Retinal pigment epithelial cell (primary cell): ENCODE data around the gene CFDP1.

Experiments used
- DNase-seq: peaks from one replicate; pipeline ENCODE4 v3.0.0-alpha.2; 2010; ENCODE audit warnings: low read depth
- H3K4me3 ChIP-seq: 2 replicates; pipeline ENCODE4 v1.5.1; 2011; ENCODE audit warnings: mild to moderate bottlenecking, low read length, control low read depth, moderate library complexity
- TF ChIP-seq, protein P1 (sequence below): conservative IDR thresholded peaks from 2 replicates; pipeline ENCODE4 v1.5.1; 2011; ENCODE audit warnings: low read depth, low read length, control low read depth, inconsistent platforms

CFDP1 gene

DNA sequence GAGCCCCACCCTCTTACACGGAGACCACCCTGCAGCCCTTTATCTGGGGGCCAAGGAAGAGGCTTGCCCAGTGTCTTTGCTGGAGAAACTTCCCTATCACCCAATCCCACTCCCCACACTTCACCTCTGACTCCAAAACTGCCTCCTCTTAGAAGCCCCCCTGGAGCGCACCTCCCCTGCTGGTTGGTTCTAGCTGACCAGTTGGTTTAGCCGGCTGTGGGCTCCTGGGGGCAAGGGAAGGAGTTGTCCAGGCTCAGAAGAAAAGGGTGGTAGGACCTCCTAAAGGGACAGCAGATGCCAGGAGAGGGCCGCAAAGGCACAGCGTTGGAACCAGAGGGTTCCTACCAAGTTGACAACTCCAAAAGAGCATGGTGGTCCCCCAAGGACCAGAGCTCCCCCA, 183.9 kb downstream of the CFDP1 start:
- H3K4me3 ChIP-seq = peak overlapping the region; percentile 97
- TF ChIP-seq, protein P1, sequence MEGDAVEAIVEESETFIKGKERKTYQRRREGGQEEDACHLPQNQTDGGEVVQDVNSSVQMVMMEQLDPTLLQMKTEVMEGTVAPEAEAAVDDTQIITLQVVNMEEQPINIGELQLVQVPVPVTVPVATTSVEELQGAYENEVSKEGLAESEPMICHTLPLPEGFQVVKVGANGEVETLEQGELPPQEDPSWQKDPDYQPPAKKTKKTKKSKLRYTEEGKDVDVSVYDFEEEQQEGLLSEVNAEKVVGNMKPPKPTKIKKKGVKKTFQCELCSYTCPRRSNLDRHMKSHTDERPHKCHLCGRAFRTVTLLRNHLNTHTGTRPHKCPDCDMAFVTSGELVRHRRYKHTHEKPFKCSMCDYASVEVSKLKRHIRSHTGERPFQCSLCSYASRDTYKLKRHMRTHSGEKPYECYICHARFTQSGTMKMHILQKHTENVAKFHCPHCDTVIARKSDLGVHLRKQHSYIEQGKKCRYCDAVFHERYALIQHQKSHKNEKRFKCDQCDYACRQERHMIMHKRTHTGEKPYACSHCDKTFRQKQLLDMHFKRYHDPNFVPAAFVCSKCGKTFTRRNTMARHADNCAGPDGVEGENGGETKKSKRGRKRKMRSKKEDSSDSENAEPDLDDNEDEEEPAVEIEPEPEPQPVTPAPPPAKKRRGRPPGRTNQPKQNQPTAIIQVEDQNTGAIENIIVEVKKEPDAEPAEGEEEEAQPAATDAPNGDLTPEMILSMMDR = no peak

DNA sequence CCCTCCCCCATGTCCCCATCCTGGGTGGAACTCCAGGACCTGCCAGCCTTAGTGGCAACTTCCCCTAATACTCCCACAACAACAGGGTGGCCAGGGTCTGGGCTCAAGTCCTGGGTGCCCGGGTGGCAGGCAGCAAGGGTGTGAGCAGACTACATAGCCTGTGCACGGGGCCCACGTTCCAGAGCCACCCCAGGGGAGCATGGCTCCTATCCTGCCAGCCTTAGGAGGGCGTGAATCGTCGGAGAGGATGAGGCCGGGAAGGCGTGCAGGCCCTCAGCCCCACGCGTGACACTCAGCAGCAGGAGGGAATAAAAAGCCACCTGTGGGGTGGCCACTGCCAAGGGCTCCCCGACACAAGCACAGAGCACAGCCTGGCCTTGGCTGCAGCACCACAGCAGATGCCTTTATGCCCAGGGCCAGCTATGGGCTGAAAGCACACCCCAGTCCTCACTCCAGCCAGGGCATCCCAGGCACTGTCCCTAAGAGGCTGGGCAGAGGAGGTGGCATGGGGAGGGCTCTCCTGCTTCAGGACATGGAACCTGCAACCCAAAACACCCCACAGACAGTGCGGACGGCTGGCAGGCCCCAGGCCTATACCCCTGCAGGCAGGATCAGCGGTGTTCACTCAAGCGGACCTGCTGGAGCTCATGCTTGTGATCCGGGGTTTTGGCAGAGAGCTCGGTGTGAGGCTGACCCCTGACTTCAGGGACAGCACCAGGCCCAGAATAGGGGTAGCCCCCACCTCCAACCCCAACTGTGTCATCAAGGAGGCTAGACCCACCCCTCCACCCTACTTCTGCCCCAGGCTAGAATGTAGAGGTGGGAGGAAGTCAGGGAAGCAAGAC, 184.5 kb downstream of the CFDP1 start:
- H3K4me3 ChIP-seq = peak overlapping the region; percentile 97
- no peak for DNase-seq
- TF ChIP-seq, protein P1 = no peak

More for the DNA sequence above, 183.9 kb downstream of the CFDP1 start:
- DNase-seq = no peak

DNA sequence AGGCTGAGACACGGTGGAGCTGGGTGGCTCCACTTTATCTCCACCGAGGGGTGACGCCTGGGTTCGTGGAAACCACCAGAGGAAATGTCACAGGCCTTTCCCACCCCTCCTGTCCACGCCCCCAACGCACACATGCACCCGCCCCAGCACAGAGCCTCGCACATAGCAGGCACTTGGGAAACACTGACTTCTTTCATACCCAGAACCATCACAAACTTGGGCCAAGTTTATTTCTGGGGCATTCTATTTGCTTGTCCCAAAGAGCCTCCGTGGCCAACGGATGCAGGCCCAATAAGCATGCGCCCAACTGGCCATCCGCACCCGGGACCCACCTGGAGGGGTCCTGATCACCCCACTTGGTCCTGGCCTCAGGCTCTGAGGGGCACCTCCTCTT, 185.2 kb downstream of the CFDP1 start:
- TF ChIP-seq, protein P1 = no peak
- no peak for DNase-seq
- peak overlapping the region; percentile 97 for H3K4me3 ChIP-seq

DNA sequence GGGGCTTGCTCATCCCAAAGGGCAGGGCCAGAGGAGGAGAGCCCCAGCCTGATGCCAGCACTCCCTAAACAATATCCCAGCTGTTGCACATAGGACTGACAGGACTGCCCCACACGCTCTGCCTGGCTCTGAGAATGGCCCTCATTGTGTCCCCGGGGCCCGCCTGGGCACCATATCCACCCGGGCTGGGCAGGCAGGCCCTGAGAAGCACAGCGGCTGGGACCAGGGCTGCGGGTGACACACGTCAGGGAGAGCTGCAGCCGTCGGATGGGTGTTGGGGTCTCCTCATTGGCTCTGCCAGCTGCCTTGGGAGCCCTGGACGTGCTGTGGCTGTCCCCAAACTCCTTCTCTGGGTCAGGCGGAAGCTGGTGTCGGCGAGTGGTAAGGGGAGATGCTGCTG, 186.1 kb downstream of the CFDP1 start:
- TF ChIP-seq, protein P1 = no peak
- no peak for DNase-seq
- H3K4me3 ChIP-seq = peak overlapping the region; percentile 97

DNA sequence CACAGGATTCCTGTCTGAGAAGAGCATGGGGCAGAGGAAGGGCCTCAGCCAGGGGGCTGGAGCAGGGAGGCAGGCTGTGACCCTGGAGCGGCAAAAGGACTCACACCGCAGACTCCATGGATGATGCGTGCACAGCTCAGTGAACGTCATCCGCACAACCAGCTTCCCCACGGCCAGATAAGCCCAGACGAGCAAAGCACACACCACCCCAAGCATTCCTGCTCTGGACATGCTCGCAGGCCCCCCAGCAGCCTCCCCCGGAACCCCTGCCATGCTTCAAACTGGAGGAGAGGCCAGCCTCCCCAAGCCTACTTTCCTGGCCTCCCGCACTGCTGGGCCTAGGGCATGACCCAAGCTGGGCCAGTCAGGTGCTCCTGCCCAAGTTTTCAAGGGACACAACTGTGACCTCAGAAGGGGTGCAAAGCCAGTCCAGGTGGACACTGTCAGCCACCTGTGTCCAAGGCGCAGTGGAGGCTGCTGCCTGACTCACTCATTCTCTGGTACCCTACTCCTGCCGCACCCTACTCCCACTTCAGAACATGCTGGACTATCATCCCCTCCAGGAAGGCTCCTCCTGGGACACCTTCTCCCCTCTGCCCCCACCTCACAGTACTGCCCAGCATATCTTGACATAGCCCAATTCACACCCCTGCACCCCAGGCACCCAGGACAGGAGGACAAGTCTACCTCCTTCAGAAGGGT, 186.6 kb downstream of the CFDP1 start:
- TF ChIP-seq, protein P1 = no peak
- H3K4me3 ChIP-seq = peak overlapping the region; percentile 5
- DNase-seq = peak; percentile 64

DNA sequence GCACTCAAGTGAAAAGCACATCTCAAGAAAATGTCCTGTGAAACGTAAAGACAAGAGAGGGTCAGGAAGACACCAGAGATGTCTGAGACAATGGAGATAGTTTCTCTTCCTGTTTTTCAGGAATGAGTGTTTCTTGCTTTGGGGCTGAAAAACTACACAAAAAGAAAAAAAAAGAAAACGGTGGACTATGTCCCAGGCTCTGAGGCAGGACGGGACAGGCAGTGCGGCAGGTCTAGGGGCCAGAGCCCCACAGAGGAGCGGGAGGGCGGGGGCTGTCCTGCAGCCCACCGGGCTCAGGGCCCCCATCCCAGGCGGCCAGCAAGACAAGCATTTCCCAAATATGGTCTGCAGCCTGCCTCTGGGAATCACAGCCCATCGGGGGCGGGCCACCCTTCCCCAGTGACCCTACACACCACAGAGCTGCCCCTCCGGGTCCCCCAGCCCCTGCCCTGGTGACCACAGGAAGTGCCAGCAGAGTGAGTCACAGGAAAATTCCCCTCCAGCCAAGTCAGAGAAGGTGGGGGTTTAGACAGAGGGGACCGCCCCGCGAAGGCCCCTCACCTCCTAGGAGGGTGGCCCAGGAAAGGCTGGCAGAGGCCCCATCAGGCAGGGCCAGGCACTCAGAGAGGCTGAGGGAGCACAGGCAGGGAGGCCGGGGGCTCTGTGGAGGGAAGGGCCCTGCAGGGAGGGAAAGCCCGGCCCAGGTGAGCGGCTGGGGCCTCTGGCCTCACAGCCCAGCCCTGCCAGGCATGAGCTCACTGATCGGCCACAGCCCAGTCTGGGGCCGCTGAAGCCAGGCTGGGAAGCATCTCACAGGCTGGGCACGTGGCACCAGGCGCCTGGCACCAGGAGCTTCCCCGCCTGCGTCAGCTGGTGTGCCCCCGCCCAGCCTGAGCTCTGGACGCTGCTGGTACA, 188.2 kb downstream of the CFDP1 start:
- TF ChIP-seq, protein P1 = no peak
- peak; percentile 98 for DNase-seq
- H3K4me3 ChIP-seq = no peak overlapping the region
